DND-41 (cell line): ENCODE measurements around the gene EDAR.

Experiments used
- CTCF ChIP-seq: IDR thresholded peaks from 2 replicates; pipeline ENCODE4 v1.5.1; 2012; ENCODE audit warnings: borderline replicate concordance, low read length, moderate library complexity, mild to moderate bottlenecking; ENCODE audit not compliant: poor library complexity, severe bottlenecking; ENCODE audit errors: extremely low read depth
- EZH2 ChIP-seq: IDR thresholded peaks from 3 replicates; pipeline ENCODE4 v1.6.1; 2012; ENCODE audit warnings: borderline replicate concordance, low read depth, mild to moderate bottlenecking, moderate library complexity, low read length, inconsistent platforms; ENCODE audit not compliant: severe bottlenecking

GRCh38 chr2:108961796-108962195 is 27.2 kb downstream of the EDAR start:
- no peak for TF ChIP-seq CTCF
- no peak for TF ChIP-seq EZH2
